Raji (cell line): ENCODE results near the gene GEMIN7.

ENCODE experiments used
- POLR2A ChIP-seq: IDR thresholded peaks from 2 replicates; pipeline ENCODE4 v1.6.1; 2011; ENCODE audit warnings: low read depth, low read length, control low read depth; ENCODE audit not compliant: insufficient read depth

Gene GEMIN7

DNA sequence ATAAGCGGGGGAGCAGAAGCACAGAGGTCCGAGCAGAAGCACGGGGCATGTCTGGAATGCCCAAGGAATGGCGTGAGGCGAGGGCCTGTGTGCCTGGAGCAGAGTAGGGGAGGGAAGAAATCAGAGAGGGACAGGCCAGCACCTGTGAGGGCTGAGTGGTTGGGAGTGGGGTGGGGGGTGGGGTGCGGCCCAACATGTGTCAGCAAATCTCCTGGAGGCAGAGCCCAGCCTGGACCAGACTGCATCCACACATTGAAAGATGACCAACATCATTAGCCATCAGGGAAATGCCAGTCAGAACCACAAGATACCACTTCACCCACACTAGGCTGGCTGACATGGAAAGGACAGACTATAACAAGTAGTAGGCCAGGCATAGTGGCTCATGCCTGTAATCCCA is 29.0 kb upstream of the GEMIN7 start:
- no peak for TF ChIP-seq POLR2A

DNA sequence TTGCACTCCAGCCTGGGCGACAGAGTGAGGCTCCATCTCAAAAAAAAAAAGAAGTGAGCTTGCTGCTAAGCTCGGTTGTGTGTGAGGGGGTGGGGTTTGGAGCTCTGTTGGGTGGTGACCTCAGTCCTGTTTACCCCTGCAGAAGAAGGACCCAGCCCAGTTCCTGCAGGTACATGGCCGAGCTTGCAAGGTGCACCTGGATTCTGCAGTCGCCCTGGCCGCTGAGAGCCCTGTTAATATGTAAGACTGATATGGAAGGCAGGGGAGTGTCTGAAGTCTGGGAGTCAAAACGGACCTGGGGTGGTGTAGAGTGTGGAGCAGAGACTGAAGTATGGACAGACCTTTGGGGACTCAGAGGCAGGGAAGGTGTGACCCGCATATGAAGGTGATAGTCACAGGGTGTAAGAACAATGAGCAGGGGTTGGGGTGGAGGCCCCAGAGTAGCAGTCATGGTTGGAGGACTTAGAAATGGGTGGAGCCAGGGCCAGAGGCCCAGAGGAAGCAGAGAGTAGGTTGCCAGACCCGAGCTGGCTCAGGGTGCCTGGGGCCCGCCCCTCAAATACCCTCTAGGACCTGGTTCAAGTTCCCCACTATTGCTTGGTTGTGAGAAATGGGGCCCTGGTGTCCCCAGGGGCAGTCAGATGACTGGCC is 27.0 kb upstream of the GEMIN7 start:
- no peak for TF ChIP-seq POLR2A

DNA sequence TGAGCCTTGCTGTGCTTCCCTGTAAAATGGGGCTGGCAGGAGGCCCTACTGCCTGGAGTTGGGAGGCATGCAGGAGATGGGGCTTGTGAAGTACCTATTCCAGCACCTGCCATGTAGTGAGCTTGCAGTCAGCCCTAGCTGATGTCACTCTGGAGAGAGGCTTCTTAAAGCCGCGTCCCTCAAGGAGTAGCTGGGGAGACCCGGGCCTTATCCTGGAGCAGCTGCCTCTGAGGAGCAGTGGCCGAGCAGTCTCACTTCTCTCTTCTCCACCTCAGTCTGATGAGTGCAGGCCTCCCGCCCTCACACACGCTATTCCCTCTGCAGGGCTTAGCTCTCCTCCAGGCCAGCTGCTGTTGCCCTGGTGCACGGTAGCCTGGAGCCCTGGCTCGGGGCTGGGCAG is 22.2 kb upstream of the GEMIN7 start:
- TF ChIP-seq POLR2A = no peak

DNA sequence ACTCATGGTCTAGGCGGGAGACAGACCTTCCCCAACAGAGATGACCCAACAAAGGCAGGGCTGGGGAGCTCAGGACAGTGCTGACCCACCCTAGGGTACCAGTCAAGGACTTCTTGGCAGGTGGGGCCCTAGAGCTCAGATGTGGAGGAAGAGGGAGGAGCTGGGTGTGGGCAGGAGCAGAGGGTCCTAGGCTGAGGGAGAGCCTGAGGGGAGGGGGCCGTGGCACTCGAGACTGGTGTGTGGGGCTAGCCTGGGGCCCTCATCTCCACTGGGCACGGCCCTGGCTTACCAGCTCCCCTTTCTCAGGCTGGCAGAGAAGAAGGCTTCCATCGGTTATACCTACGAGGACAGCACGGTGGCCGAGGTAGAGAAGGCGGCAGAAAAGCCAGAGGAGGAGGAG is 21.6 kb upstream of the GEMIN7 start:
- no peak for TF ChIP-seq POLR2A

DNA sequence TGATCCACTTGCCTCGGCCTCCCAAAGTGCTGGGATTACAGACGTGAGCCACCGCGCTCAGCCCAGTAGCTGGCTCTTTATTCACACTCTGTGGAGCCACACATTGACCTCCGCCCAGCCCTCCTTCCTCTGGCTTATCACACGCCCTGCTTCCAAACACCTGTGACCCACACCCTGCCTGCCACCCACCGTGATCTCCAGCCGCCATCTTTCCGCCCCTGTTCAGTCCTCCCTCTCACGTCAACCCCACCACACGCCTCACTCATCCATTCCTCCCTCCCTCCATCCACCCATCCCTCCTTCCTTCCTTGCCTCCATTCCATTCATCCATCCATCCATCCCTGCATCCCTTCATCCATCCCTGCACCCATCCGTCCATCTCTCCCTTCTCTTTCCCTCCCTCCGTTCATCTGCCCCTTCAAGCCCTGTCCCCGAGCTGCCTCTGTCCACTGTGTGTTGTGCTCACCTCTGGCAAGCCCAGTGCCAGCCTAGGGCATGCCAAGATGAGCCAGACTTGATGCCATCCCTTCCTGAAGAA is 20.4 kb upstream of the GEMIN7 start:
- TF ChIP-seq POLR2A = no peak

DNA sequence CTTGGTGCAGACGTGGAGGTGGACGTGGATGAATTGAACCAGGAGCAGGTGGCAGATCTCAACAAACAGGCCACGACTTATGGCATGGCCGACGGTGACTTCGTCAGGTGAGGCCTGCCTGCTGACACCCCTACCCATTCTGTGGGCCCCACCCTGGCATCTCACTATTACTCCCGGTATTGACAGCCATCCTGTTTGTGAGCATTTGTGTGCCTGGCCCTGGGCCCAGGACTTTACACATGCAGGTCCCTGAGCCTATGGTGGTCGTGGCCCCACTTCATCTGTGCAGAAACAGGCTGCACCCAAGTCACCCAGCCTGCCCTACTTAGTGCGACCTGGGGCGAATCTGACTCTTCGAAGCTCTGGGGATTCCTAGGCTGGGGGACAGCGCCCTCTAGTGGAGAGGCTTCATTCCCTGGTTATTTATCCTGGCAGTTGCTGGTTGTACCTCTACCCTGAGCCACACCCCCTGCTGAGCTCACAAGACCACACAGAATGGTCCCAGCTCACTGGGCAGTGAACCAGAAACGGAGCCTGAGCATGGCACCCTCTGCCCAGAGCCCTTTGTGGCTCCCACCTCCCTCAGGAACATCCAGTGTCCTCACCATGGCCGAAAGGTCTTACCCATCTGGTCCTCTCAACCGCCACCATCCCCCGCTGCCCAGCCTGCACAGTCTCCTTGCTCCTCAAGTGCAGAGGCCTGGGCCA is 19.6 kb upstream of the GEMIN7 start:
- TF ChIP-seq POLR2A = no peak

DNA sequence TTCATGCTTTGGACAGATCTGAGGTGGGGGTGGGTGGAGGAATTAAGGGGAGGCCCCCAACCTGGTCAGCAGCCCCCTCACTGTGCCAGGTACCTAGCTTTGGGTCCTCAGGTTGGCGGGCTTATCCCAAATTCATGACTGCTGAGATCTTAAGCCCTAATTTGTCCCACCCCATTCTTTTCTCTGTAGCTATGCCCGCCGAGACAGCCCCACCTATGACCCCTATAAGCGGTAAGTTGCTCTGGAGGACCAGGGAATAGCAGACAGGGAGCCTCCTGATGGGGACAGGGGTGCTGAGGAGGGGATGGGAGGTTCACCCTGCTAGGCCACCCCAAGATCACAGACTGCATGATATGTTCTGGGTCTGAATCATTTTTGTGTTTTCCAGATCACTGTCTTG is 17.1 kb upstream of the GEMIN7 start:
- no peak for TF ChIP-seq POLR2A

DNA sequence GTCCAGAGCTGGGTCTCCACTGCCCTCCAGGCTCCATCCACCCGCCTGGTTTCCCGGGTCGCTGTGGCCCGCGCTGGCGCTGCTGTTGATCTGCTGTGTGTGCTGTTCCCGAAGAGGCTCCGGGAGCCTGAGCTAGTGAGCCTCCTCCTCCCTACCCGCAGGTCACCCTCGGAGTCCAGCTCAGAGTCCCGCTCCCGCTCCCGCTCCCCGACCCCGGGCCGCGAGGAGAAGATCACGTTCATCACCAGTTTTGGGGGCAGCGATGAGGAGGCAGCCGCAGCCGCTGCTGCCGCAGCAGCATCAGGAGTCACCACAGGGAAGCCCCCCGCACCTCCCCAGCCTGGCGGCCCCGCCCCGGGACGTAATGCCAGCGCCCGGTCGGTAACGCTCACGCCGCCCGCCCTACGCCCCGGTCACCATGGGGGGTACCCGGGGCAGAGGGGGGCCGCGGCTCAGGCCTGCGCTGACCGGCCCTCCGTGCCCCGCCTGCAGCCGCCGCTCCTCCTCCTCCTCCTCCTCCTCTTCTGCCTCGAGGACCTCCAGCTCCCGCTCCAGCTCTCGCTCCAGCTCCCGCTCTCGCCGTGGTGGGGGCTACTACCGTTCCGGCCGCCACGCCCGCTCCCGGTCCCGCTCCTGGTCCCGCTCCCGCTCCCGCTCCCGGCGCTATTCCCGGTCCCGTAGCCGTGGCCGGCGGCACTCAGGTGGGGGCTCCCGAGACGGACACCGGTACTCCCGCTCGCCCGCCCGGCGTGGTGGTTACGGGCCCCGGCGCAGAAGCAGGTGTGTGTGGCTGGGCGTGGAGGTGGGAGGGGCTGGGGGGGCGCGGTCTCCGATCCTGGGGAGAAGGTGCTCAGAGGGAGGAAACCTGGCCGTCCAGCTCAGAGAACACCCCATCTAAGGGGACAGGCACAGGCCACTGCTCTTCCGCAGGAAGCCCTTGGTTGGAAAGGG is 14.9 kb upstream of the GEMIN7 start:
- no peak for TF ChIP-seq POLR2A

DNA sequence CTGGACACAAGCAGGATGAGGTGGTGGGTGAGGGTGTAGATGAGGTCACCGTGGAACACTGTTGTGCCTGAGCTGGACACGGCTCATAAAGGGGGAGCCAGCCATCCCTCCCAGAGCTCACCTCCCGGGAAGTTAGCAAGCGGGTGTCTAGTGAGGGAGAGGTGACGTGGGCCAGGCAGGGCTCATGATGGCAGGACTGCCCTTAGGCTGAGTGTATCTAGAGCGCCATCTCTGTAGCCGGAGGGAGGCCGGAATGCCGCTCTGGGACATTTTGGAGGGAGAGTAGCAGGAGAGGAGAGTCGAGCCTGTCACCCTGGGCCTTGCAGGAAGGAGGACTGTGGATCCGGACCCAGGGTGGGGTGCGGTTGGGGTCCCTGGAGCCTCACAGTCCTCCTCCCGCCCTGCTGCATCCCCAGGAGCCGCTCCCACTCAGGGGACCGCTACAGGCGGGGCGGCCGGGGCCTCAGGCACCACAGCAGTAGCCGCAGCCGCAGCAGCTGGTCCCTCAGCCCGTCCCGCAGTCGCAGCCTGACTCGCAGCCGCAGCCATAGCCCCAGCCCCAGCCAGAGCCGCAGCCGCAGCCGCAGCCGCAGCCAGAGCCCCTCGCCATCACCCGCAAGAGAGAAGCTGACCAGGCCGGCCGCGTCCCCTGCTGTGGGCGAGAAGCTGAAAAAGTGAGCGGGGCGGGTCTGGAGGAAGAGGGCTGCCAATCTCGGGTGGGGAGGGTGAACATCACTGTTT is 12.0 kb upstream of the GEMIN7 start:
- no peak for TF ChIP-seq POLR2A

DNA sequence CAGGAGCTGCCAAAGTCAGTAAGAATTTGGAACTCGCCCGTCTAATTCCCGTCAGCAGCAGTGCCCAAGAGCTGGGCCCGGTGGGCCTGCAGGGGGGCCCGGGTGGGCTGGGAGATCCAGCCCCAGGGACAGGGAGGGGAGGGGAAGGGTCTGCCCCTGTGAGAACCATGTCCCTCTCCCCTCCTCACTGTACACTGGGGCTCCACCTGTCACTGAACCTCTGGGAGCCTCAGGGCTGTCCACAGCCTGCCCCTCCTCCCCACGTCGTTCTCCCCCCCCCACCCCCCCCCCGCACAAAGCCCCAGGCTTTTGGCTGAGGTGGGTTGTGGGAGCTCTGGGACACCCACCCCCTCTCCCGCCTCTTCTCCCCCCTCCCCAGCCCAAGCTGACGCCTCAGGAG is 11.0 kb upstream of the GEMIN7 start:
- no peak for TF ChIP-seq POLR2A

DNA sequence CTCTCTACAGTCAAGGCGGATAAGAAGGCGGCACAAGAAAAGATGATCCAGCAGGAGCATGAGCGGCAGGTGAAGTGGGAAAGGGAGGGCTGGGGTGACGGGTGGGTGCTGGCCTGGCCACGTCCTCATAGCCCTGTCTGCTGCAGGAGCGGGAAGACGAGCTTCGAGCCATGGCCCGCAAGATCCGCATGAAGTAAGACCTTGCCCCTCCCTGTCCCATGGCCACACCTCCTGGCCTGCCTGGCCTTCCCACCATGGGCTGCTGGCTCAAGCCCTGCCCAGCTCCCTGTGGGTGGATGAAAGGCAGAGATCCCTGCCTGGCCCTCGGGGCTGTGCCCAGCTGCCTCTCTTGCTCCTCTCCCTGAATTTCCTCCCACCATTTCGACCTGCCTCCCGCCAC is 10.0 kb upstream of the GEMIN7 start:
- no peak for TF ChIP-seq POLR2A

DNA sequence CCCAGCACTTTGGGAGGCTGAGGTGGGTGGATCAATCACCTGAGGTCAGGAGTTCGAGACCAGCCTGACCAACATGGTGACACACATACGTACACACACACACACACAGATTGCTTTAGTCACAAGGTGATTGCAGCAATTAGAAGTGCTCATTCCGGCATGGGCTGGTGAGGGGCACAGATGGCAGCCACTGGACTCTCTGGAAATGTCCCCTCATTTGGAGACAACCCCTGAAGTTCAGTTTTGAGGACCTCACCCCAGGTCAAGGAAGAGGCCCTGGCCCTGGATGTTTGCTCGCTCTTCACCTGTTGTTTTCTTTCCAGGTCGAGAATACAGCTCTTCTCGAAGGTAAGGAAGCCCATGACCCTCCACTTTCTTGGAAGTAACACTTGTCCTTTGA is 8.8 kb upstream of the GEMIN7 start:
- no peak for TF ChIP-seq POLR2A

DNA sequence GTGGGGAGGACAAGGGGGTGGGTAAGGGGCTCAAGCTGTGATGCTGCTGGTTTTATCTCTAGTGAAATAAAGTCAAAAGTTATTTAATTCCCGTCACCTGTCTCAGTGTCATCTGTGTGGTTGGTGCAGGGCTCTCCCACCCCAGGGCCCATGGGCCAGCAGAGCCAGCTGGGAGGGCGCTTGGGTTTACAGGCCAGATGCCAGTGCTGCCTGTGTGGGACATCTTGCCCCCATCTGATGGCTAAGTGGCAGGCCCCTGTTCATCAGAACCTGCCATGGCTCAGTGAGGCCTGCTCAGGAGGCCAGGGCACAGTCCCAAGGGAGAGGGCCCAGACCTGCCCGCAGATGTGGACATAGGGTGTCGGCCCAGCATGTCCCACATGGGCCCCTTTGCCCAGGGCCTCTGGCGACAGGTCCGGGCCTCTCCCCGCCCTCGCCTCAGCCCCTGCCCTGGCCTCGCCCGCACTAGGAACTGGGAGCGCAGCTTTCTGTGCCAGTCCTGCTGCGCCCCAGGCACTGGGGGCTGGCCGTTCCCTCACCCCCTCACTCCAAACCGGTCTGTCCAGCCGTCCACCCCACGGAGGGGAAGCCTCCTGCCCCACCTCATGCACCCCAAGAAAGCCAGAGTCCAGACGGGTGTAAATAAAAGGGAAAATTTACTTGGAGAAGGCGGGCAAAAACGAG is 8.1 kb upstream of the GEMIN7 start:
- TF ChIP-seq POLR2A = no peak

DNA sequence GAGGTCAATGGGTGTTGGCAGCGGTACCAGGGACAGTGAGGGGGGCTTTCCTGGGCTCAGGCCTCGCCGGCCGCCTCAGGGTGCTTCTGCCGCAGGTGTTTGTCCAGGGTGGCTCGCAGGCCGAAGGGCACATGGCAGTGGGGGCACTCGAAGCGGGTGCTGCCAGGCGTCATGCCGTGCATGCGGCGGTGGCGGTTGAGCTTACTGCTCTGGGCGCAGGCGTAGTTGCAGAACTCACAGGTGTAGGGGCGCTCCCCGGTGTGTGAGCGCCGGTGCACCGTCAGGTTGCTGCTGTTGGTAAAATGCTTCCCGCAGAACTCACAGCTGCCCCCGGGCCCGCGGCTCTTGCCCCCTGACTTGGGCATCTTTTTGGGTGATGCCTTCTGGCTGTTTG is 7.5 kb upstream of the GEMIN7 start:
- TF ChIP-seq POLR2A = no peak
